HG02943 (cell line): ENCODE data around the gene SRXN1.

Experiments
- ATAC-seq: cut with Tn5 transposase; IDR thresholded peaks from one replicate; pipeline ENCODE4 v1.9.1; 2021; ENCODE audit warnings: mild to moderate bottlenecking, low read depth, moderate library complexity; ENCODE audit not compliant: unreplicated experiment

Gene SRXN1

DNA sequence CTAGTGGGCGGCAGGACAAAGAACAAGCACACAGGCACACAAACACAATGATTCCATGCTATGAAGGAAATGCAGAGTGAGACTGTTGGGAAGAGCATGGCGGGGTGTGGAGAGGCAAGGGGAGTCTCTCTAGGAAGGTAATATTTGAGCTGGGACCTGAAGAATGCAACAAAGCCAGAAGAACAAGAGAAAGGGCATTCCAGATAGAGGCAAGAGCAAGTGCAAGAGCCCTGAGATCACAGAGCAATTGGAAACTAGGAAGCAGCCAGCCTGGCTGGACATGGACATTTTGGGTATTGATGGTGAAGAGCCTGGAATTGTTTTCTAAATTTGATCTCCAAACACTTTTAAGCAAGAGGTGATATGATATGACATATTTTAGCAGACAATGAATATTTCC lies 15.4 kb downstream of the SRXN1 start:
- ATAC-seq = no peak

DNA sequence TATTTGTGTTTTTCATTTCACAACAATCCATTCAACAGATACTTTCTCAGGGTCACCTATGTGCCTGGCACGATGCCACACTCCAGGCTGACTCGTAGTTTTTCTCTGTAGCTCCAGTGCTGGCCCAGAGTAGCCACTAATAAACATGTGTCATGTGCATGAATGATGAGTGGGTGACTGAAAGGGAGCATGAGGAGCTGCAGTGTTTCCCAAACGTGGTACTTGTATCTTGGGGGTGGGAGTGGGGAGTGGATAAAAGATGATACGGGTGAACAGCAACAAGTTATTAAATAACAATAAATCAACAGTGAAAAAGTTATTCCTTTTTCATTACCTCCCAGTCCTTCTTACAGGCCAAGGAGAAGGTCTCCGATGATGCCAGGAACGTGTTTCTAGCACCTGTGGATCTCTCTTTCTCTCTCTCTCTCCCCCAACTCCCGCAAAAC lies 17.1 kb downstream of the SRXN1 start:
- no peak for ATAC-seq

DNA sequence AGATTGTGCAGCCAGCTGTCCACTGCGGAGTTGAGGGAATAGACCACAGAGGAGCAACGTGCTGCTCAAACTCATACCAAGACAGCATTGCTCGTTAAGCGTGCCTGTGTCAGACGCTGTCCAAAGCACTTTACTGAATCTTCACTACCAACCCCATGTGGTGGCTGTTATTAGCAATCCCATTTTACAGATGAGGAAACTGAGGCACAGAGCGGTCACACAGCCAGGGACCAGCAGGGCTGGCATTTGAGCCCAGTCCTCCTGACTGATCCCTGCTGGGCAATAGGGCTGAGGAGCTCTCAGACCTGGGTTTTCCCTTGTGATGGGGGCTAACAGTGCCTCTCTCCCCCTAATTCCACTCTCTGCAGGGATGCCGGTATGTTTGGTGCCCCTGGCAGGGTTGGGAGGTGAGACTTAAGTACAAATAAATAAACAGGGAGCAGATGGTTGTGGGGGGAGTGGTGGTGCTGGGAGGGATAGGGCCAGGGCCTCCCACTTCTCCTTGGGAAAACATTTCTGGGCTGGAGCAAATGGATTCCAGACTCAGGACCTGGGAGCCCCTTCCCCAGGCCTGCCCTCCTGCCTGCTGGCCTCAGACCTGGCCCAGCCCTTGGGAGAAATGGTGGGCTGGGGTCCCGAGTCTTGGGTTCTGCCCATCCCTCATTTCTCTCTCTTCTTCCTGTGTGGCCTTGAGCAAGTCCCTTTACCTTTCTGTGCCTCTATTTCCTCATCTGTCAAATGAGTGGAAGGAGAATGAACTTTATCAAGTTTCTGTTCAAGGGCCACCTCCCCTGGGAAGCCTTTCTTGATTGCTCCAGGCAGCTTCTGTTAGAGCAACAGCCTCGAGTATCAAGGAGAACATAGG lies 17.7 kb downstream of the SRXN1 start:
- ATAC-seq = no peak

DNA sequence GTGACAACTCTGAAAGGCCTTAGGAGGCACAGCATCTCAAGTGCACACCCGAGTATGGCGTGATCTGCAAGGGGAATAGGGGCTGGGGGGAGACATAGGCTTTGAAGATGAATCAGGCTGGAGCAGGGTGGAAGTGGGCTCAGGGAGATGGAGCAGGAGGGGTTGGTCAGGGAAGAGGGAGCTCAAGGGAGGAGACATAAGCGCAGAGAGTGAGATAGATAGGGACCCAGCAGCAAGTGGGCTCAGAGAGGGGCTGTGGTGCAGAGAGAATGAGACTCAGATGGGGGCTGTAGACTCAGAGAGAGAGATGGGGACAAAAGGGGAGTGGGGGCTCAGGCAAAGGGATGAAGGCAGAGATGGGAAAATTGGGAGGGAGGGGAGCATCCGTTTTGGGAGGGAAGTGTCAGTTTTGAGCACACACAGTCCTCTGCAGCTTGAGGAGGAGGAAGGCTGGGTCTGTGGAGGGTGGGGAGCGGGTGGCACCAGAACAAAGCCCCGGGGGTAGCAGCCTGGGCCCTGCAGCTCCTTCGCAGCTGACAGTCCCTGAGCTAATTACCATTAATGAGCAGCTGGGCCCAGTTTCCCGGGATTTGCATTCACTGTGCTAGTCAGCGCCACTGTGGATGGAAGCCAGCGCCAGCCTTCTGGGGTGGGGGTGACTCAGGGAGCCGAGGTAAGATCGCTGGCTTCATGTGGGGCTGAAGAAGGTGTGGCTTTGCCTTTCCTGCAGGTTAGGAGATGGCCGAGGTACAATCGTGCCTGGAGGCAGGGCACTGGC lies 18.7 kb downstream of the SRXN1 start:
- ATAC-seq = no peak

DNA sequence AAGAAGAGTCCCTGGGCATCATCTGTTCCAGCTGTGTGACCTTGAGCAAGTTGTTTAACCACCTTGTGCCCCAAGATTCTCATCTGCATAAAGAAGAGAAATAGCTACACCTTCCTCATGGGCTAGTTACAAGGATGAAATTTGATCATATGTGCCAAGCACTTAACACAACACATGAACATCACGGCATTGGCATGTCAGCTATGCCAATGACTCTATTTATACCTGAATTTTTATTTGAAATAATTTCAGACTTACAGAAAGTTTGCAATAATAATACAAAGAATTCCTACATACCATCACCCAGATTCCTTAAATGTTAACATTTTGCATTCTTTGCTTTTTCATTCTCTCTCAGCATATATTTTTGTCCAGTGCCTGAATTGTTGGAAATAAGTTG lies 21.9 kb downstream of the SRXN1 start:
- ATAC-seq = no peak

DNA sequence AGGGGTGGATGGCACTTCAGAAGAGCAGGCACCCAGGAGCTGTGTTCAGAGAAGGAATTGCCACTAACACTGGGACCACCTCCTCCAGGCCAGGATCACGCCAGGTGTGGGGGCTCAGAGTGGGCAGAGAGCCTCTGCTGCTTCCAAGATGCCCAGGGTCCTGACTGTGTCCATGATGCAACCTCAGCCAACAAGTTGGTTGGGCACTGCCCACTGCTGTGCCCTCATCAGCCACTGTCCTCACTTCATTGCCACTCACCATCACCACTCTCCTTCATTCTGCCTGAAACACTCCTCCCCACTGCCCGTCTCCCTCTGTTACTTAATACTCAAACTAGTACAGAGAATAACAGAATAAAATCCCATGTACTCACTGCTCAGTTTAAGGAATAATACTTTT lies 26.4 kb downstream of the SRXN1 start:
- ATAC-seq = no peak

DNA sequence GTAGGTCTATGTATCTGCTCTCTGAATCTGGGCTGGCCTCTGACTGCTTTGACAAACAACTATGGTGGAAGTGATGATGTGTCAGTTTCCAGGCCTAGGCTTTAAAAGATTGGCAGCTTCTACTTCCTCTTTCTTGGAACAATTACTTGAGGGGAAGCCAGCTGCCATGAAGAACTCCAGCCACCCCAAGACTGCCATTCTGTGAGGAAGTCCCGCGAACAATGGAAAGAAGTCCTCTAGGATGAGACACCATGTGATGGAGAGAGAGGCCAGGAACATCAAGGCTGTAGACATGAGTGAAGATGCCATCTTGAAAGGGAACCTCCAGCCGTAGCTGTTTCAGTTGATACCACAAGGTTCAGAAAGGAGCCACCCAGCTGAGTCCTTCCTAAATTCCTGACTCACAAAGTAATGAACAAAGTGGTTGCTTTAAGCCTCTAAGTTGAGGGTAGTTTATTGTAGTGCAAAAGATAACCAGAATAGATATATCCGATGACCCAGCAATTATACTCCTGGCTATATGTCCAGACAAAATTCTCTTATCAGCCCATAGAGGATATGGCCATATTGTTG lies 27.6 kb downstream of the SRXN1 start:
- no peak for ATAC-seq

DNA sequence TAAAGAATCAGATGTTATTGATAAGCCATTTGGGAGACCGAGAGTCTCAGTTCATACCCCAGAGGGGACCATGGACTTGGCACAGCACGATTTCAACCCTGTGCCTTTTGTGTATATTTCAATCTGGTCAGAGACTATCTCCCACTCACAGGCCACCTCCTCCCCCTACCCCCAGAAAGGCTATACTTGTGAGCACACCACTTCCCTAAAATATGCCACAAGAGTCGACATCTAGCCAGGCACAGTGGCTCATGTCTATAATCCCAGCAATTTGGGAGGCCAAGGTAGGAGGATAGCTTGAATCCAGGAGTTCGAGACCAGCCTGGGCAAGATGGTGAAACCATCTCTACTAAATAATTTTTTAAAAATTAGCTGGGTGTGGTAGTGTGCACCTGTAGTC lies 29.3 kb downstream of the SRXN1 start:
- no peak for ATAC-seq

DNA sequence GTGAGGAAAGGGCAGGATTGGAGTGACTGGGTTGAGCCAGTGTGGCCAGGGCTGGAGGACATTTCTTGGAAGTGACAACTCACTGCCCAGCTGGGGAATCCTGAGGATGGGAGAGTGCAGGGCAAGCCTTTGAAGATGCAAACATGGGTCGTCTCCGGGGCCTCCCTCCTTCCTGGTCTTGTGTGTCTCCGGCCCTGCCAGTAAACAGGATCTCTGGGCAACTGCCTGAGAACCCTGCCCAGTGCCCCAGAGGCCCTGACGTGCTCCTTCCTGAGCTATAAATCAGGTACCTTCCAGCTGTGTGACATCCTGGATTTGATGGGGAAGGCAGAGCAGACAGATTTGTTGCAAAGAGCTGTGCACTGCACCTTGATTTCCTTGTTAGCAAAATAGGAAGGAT lies 30.0 kb downstream of the SRXN1 start:
- ATAC-seq = no peak

DNA sequence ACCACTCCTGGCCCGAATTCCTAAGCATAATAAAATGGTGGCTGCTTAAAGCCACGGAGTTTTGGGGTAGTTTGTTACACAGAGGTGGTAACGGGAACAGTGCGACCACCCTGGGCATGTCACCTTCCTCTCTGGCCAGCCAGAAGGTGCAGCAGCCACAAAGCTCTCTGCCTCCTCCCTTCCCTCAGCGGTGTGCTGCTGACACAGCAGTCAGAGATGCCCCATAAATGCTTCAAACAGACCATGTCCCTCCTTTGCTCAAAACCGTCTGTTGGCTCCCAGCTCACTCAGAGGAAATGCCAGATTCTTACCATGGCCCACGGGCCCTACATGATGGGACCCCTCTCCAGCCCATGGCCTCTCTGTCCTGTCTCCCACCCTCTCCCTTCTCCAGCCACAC lies 30.8 kb downstream of the SRXN1 start:
- no peak for ATAC-seq

DNA sequence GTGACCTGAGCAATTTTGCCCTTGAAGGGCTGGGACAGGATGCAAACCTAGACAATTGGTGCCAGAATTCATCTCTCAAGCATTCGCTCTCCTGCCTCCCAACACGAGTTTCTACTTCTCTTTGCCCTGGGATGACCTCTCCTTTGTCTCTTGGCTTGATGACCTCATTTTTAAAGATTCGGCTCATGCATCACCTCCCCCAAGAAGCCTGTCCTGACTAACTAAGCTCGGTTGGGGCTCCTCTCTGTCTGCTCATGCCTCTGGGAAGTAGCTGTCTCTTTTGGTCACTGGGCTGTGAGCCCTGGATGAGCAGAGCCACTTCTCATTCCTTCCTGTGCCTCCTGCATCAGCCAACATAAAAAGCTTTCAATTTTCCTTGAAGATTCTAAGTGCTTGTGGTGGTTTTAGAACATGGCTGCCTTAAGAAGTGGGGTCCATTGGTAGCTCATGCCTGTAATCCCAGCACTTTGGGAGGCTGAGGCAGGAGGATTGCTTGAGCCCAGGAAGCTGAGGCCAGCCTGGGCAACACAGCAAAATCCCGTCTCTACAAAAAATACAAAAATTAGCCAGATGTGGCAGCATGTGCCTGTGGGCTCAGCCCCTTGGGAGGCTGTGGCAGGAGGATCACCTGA lies 31.8 kb downstream of the SRXN1 start:
- ATAC-seq = no peak

DNA sequence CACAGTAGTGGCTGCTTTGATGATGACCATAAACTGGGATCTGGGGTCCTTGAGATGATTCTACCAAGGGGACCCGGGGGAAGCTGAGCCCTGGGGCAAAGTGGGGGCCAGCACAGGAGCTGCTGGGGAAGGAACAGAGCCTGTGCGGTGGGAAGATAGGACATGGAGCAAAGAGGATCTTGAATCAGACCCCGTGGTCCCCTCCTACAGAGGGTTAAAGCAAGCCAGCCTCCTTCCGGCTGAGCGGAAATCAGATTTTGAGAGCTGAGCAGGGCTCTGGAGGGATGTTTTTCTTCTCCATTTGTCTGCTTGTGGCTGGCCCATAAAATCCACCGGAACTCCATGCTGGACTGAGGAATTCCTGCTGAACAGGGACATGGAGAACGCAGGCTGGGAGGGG lies 32.8 kb downstream of the SRXN1 start:
- ATAC-seq = no peak

DNA sequence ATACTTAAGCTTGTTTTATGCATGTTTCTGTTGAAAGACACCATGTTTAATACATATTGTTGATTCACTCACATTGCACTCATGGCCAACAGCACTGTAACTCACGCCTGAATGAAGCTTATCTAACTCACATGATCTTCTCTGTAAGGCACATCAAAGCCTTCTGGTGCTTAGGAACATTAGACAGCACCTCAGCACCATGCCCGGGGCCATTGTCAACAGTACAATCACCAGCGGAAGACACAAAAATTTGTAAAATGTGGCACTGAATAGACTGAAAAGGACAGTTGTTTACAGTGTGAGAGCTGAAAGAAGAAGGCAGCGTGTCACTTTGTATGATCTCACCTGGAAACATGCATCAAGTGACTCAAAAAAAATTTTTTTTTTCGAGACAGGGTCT lies 34.0 kb downstream of the SRXN1 start:
- no peak for ATAC-seq

DNA sequence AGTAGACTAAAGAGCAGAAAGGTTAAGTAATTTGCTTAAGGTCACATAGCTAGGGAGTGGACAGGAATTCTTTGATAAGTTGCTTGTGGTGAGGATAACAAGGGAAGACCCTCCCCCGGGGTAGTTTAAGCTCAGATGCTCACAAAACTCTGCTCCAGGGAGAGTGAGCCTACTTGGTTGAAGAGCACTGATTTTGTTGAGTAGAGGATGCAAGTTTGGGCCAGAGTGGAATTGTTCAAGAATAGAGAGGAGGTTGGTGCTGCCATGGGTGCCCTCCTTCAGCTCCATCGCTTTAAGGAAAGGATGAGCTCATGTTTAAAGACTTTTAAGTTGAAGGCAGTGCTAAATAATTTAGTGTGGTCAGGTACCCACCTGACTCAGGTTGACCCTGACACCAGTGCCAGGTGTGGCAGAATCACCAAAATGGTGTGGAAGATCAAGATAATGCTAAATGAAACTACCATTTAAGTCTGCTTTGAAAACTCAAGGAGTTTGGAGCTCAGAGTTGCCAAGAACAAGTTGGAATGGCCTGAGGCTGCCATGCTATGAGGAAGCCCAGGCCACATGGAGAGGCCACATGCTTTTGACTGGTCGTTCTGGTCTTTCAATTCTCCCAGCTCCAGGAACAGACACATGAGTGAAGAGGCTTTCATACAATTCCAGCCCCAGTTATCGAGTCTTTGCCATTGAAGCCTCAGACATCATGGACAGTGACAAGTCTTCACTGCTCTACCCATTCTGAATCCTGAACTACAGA lies 34.9 kb downstream of the SRXN1 start:
- ATAC-seq = no peak

DNA sequence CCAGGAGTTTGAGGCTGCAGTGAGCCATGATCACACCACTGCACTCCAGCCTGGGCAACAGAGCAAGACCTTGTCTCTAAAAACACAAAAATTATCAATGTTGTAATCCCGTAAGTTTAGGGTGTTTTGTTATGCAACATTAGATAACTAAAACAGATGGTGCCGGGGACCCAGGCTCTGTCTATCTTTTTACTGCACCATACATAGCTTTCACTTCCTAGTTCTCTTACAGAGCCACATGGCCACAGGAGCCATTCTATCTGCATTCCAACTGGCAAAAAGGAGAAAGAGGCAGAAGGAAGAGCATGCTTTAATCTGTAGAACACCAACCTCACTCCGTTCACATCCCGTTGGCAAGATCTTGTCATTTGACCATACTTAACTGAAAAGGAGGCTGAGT lies 37.5 kb downstream of the SRXN1 start:
- no peak for ATAC-seq

DNA sequence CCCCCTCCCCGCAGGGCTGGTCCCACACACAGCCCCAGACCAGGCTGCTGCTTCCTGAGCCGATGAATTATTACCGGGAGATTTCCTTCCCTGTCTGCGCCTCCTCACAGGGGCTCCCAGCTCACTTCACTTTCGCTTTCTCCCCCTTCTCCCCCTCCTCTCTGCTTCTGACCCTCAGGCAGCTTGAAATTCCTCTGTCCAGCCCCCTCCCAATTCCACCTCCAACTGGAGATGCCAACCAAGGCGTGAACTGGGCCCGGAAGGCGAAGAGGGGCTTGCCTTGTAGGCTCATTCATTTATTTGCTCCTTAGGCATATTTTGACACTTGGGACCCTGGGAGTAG lies 41.2 kb downstream of the SRXN1 start:
- no peak for ATAC-seq

DNA sequence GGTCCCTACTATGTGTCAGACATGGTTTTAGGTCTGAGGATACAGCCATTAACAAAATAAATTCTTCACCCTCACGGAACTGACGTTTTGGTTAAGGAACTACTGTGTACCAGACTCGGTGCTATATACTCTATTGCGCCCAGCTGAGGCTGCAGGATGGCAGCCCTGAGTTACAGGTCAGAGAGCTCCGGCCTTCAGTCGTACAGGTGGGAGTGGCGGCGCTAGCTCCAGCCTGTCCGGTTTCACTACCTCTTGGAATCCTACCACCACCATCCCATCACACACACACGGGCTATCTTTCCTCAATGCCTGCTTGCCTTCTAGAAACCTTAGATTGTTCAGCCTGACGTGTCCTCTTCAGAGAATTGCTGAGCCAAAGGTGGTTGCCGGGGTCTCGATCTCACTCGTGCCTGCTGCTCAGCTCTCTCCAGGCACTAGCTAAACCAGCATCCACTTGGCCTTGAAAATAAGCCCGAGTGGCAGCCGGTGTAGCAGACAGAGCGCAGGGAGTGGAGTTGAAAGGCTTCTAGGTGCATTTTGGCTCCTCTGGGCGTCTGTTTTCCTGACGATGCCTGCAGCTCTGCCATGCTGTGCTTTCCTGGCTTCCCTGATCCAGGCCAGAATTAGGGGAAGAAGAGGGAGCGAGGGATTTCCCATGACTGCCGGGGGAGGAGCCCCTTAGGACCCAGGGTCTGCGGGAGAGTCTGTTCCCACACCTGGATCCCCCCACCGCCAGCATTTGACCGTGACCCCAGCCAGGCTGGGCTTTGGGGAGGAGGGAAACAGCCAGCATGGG lies 41.8 kb downstream of the SRXN1 start:
- no peak for ATAC-seq

DNA sequence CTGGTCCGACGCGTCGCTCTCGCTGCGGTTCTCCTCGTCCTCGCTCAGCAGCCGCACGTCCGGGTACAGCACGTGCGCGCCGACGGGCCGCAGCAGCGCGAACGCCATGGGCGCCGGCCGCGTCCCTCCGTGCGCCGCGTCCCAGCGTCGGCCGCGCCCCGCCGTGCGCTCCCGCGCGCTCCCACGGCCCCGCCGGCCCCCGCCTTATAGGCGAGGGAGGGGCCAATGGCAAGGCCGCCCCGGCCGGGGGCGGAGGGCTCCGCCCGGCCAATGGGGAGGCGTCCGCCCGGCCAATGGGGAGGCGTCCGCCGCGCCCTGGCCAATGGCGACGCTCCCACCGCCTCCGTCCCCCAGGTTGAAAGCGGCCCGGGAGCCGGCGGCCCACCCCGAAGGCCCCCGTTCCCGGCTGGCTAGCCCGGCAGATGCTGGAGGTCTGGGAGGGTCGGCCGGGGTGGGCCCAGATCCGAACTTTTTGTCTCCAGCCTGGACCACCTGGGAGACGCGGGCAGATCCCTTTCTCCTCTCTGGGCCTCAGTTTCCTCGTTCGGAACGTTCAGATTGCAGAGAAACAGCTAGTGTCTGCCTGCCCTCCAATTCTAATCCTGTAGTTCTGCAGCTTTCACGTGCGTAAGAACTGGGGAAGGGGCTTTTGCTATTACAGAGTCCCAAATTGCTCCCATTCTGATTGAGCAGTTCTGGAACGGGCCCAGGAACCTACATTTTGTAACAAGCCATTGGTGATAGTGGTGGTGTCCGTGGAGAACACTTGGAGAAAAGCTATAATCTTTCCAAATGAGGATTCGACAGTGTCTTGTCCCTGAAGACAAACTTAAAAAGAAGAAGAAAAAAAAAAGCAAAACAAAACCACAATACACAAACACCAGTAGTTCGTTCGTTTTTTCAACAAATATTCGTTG lies 42.6 kb downstream of the SRXN1 start, which contains the start of gene TCF15:
Gene TCF15 (minus strand): TSS at position 180 of the 917 bp plus-strand sequence. CDS start 72 bp downstream, at position 108.
- no peak for ATAC-seq
